HT-29 (cell line): ENCODE measurements around the gene RPS6KA1. TPM values are rescaled to one million over a fixed set of nuclear protein-coding genes. Genes with fewer than 3 reads are reported as not detected.
A peak's percentile ranks its signal among the peaks of the same experiment; 100 is the strongest.

Source experiments
- DNase-seq: peaks from one replicate; pipeline ENCODE4 v3.0.0-alpha.2; 2015; ENCODE audit warnings: low spot score
- total RNA-seq: library from RNA; depleted of rRNA; stranded (reverse); fragments of >200 nt; shearing (Covaris generic); gene quantifications from 2 replicates; pipeline ENCODE4 v1.2.3, GENCODE V29; 2014

The RPS6KA1 gene
- total RNA-seq, 1 experiment from 2014 or later, result 79.8 TPM

DNA sequence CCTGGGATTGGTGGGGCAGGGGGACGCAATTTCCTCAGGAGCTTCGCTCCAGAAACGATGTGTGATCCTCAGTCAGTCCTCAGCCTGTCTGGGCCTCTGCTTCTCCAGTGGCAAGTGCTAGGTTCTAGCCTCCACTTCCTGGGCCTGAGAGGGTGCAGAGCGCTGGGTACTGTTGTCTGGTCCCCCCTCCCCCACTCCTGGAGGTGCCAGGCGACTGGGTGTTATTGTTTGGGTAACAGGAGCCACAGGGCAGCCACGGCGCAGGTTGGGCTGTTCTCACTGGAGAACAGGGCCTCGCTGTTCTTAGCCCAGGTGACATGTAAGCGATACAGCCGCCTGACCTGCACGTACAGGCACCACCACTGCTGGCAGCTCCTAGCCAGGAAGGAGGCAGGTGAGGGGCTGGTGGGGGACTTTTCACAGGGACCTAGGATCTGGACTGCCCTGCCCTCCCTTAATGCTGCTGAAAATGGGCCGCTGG lies 2.1 kb downstream of the RPS6KA1 start:
- DNase-seq, result peak; percentile 82

DNA sequence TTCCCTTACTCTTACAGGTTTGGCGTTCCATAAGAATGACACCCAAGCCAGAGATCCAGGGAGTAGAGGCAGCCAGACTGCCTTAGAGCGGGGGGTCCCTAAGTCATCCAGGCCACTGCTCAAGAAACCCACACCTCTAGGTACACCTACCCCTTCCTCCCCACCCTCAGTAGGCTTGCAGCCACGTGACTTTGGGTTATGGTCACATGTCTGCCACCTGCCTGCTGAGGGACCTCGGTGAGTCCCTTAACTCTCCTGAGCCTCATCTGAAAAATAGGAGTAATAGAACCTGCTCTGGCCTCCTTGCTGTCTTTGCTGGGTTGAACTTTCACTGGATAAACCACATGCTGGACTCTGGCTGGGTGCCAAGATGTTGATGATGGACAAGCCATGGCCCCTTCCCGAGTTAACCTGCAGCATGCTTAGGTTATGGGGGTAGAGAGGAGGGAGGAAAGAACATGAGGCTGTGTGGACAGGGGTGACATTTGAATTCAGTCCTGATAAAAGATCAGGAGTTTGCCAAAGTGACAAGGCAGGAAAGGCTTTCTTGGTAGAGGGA lies 4.5 kb downstream of the RPS6KA1 start:
- no peak for DNase-seq

DNA sequence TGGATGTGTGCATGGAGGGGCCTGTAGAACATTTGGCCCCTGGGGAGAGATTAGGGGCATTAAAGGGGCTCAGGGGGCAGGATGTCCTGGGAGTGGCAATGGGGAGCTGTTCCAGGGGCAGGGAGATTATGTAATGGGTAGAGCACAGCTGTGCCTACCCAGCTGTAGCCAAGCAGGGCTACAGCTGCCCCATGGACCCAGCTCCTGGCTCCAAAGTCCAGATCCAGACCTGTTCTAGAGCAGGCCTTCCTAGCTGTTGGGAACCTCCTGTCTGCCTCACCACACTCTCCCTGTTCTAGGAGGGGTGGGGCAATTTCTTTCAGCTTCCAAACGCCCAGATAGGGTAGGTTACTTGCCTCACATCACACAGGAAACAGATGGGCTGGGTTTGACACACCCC lies 5.6 kb downstream of the RPS6KA1 start:
- DNase-seq, result no peak

DNA sequence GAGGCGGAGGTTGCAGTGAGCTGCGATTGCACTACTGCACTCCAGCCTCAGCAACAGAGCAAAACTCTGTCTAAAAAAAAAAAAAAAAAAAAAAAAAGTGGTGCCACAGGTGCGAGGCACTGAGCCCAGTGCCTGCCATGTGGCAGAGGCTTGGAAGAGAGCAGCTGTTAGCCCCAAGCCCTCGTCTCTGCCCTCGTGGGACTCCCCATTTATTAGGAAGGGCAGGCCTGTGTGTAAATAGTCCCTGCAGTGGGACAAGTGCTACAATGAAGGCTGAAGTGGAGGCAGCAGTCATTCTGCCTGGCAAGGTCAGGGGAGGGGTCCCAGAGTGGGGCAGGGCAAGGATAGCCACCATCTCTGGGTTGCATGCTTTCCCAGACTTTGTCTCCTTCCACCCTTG lies 6.5 kb downstream of the RPS6KA1 start:
- DNase-seq, result no peak

DNA sequence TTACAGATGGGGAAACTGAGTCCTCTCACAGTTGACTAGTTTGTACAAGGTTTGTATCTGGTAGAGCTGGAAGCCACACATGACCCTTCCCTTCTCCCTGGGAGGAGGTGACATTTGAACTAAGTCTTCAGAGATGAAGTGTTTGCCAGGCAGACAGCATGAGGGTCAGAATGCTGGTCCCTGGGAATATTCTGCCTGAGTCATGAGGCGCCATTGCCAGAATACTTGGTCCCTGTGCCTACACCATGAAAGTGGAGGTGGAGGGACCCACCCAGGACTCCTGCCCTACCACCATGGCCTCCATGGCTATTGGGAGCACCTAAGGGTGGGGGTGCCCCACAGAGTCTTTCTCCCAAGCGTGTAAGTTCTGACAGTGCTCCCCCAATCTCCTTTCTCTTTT lies 7.0 kb downstream of the RPS6KA1 start:
- DNase-seq, result no peak

DNA sequence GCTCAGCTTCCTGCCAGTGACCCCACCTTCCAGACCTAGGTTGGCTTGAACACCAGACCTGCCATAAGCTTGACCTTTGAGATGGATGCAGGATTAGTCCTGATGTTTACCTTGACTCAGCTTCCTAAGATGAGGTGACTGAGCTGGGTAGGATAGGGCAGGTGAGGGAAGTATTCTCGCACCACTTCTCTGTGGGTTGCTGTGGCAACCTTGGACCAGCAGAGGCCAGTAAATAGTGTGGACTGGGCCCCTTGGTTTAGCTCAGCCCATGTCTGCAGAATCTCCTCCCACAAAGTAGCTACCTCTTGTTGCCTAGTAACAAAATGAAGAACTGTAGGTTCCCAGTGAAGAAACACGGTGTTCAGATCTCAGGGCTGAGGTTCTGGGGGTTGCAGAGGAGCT lies 8.4 kb downstream of the RPS6KA1 start:
- DNase-seq, result peak; percentile 72

DNA sequence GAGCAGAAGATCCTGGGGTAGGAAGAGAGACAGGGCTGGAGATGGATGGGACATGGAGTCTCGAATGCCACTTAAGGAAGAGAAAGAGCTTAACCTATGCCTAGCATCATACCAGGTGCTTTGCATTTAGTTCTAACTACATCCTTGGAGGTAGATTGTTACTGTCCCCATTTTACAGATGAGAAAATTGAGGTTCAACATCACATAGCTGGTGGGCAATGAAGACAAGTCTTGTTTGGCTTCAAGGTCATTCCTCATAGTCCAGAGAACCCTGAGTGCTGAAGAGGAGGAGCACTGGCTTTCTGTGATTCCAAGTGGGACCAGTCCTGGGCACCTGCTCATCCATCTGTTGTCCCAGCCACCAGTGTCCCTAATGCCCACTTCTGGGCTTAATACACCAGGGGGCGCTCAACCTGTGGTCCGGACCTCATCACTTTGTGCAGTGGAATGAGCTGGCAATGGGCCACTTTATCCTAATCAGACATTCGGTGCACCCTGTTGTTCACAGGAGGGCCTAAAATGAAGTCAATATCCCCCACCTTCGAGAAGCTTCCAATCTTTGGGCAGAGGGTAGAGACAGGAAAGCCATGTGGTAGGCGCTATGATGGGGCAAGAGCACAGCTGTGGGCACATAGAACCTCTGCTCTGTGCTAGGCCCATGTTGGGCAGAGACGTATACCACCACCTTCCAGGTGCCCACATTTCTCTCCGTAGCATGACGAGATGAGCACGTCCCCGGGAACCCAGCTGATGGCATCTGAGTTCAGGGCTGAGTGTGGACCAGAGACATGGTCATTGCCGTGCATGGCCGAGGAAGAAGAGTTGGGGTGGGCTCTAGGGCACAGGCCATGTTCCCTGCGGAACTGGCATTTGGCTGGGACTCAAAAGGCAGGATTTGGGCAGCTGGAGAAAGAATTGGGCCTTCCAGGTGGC lies 9.2 kb downstream of the RPS6KA1 start:
- peak; percentile 61 for DNase-seq

DNA sequence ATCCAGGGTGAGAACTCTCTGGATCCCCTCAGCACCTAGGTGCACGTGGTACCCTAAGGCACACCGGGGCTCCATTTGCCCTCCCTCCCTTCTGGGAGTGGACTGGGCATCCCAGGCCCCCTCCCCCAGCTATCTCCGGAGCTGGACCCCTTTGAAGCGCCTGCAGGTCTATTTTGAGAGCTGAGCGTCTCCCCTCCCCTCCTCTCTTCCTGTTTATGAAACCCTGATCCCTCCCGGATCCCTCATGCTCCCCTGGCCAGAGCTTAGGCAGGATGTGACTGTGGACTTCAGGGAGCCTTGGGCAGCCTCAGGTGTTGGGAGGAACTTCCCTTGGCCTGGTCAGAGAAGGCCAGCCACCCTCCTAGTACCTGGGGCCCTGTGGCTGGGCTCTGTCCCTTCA lies 10.2 kb downstream of the RPS6KA1 start:
- no peak for DNase-seq

DNA sequence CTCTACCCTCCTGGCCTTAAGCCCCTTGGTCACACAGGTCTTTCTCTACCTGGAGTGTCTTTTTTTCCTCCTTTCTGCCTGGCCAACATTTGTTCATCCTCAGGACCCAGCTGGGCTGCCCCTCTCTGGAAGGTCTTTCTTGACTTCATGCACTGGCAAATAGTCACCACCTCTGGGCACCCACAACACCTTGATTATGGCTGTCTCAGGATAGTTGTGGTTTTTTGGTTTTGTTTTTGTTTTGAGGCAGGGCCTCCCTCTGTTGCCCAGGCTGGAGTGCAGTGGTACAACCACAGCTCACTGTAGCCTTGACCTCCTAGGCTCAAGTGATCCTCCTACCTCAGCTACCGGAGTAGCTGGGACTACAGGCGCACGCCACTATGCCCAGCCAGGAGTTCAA lies 10.8 kb downstream of the RPS6KA1 start:
- DNase-seq, result no peak

DNA sequence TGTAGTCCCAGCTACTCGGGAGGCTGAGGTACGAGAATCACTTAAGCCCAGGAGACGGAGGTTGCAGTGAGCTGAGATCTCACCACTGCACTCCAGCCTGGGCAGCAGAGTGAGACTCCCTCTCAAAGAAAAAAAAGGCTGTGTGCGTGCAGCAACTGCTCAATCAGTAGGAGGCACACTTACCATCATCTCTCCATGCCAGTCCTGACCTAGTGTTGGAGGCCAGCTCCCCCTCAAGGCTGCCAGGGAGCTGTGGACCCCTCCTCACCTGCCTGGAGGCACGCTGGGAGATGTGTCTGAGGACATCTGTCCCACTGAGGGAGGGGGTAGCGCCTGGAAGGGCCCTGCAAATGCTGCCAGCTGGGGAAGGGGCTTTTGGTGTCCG lies 11.9 kb downstream of the RPS6KA1 start:
- no peak for DNase-seq

DNA sequence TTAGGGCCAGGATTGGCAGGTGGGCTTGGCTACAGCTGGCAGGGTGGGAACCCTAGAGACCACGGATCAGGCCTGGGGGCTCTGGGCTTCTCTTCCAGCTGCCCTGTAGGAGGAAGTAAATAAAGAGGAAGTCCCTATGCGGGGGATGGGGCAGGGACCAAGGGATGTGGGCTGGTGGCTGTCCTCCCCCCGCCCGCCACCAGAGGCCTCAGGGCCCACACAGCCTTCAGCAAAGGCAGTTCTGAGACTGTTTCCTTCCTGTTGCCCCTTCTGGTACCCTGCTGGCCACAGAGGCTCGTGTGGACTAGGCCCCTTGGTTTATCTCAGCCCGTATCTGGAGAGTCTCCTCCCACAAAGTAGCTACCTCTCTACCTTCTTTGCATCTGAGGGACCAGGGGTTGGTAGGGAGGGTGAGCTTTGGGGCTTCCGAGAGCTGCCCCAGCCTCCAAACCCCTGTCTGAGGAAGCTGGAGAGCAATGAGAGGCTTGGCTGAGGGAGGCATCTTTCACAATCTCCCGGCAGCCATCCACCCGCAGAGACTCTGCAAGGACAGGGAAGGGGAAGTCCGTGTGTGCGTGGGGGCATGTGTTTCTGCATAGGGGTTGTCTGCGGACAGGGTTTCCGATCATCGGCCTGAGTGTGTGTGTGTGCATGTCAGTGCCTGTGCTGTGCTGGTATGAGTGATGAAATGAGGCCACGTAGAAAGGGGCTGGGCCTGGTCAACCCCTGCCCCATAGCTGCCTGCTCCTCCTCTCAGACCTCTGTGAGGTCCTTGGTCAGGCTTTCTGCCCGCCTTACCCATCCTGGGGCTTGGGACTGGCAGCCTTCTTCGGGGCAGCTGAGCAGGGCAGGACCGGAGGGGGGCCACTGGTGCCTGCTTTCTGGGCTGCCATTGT lies 12.5 kb downstream of the RPS6KA1 start:
- peak; percentile 35 for DNase-seq

DNA sequence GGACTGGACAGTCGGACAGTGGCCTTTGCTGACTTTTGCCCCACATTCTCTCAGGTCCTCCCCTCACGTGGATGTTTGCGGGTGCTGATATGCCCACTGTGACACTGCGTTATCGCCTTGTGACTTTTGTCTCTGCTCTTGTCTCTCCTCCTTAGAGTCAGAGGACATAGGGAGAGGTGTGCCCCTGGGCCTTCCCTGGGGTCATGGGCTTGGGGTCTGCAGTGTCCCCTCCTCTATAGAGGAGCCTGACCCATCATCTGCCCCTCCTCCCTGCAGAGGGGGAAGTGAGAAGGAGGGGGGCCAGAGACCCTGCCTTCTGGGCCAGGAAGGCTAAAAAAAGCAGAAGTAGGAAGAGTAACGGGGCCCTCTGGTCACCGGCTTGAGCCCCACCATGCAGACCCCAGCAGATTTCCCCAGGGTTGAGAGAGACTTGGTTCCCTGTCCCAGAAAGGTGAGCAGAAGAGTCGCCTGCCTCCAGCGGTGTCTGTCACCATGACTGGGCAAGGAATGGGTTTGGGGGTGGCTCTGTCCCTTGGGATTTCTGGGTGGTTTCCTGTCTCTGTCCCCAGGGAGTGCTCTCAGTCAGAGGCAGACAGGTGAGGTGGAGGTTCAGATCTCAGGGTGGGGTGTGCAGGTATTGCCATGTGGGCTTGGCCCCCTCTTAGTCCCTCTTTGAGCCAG lies 13.3 kb downstream of the RPS6KA1 start:
- DNase-seq, result no peak

DNA sequence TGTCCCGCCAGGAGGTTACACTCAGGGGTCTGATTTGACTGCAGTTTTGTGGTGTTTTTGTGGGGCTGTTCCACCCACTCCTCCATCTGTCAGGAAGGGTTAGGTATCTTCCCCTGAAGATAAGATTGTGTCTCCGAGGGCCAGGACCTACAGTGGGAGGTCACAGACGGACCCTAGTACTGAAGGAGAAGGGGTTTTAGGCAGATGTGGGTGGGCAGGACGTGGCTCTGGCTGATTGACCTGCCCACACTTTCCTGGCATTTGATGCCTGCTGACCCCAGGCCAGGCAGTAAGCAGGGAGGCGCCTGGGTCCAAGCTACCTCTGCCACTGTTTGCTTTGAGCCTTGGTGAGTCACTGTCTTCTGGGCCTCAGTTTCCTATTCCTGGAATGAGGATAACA lies 13.9 kb downstream of the RPS6KA1 start:
- DNase-seq, result no peak

DNA sequence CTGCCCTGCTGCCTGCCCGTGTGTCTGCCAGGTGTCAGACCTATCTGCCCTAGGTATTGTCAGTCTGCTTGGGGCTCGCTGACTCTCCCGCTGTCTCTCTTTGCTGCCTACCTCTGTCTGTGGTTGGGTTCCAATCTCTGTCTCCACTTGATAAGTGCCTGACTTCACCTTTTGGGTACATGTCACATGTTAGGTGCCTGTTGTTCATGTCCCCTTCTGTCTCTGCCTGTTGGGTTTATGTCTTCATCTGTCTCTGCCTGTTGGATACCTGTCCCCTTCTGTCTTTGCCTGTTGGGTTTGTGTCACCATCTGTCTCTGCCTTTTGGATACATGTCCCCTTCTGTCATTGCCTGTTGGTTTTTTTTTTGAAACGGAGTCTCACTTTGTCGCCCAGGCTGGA lies 14.6 kb downstream of the RPS6KA1 start:
- no peak for DNase-seq

DNA sequence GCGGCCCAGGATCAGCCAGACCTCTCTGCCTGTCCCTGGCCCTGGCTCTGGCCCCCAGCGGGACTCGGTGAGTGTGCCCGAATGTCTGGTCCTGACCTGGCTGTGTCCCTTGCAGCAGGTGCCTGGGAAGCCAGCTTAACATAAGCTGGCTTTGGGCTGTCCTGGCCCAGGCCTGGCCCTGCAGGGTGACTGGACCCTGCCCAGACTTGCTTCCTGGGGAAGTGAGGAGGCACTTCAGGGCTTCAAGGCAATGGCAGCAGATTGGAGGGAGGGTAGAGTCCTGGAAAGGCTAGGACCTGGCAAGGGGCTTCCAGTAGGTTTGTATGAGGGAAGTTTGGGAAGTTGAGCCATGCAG lies 16.4 kb downstream of the RPS6KA1 start:
- DNase-seq, result no peak

DNA sequence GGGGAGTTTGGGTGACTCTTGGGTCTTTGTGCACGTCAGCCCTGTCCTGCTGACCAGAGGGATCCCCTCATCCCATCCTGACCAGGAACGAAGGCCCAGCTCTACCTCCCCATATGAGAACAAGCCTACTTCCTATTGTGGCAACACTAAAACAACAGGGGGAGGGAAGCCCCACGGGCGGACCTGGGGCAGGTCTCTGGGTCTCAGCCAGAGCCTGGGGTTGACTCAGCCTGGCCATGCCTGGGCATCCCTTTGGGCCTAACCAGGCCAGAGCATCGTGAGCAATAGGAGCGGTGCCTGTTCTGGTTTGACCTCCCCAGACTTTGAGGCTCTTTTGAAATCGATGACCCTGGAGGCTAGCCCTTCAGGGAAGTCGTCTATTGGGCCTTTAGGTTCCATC lies 16.8 kb downstream of the RPS6KA1 start:
- DNase-seq, result no peak

DNA sequence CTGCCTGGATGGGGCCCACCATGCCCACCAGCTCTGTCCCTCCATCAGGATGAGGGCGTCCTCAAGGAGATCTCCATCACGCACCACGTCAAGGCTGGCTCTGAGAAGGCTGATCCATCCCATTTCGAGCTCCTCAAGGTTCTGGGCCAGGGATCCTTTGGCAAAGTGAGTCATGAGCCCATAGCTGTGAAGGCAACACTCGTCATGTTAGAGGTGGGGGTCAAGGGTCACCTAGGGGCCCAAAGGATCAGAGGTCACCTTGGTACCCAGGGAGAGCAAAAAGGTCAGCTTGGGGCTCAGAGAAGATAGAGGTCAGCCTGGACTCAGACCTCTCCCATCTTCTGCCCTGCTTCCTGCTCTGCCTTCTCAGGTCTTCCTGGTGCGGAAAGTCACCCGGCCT lies 17.3 kb downstream of the RPS6KA1 start:
- DNase-seq, result no peak

DNA sequence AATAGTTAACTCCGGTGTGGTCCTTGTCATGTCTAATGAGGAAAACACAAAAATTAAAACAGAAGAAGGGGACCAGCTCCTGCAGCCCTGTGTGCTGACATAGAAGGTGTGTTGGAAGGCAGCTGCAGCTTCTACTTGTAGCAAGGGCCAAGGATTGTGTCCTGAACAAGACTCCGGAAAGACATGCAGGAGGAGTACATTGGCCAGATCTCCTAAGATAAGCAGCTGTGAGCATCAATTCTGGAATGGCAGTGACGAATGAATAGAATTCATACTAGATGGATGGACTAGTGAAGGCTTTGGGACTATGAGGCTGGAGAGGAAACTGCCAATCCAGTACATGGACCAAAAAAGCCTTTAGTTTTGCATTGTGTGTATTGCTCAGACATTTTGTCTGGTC lies 19.3 kb downstream of the RPS6KA1 start:
- DNase-seq, result no peak

DNA sequence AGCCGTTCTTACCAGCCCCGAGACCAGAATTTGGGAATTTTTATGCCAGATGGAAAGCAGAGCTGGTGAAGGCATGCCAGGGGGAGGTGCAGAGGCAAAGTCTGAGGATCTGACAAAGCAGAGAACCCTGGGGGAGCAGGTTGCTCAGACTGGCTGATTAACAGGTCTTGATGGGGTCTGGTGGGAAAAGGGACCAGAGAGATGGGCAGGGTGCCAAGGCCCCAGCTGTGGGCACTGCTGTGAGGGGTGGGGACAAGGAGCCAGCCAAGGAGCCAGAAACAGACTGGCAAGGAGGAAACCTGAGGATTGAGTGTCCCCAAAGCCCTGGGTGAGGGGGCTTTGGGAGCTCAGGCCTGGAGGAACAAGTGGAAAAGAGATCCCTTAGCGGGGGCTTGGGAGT lies 21.4 kb downstream of the RPS6KA1 start:
- no peak for DNase-seq

DNA sequence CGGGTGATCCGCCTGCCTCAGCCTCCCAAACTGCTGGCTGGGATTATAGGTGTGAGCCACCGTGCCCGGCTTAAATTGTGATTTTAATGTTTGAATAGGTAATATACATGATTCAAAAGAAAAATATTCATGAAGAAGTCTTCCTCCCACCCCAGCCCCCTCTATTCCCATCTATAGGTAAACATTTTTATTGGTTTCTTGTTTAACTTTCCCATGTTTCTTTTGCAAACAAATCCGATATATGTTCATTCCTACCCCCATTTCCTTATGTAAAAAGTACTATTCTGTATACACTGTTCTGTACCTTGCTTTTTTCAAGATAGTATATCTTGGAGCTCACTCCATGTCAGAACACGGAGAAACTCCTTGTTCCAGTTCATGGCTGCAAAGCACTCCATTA lies 23.2 kb downstream of the RPS6KA1 start:
- no peak for DNase-seq

DNA sequence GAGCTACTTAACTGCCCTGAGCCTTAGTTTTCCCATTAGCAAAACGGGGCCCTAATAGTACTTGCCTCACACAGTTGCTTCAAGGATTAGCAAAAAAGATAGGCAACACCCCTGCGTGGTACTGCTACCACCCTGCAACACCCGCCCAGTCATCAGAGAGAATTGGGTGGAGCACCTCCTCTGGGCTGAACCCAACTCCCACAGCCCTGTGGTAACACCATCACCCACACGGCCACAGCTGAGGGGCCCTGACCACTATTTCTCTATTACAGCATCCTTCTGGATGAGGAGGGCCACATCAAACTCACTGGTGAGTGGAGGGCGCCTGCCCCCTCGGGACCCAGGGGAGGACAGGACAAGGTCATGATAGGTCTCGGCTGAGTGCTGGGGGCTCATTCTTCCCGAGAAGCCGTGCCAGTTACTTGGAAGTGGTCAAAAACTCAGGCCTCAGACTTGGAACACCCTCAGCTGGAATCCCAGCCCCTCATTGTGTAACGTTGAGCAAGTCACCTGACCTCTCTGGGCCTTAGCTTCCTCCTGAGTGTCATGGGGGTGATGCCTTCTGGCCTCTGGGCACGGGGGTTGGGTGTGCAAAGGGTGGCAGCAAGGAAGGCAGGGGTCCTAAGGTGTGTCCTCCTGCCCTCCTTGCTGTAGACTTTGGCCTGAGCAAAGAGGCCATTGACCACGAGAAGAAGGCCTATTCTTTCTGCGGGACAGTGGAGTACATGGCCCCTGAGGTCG lies 24.6 kb downstream of the RPS6KA1 start:
- no peak for DNase-seq
